Activated CD4-positive, alpha-beta T cell treated with anti-CD3 and anti-CD28 coated beads, Interleukin-2, amount 50 U/mL, for 1 hour (primary cell): ENCODE measurements around the gene MTHFD2.

Source experiments
- DNase-seq: peaks from one replicate; pipeline ENCODE4 v3.0.0-alpha.2; 2020

Gene MTHFD2

GRCh38 chr2:74232426-74232825, 34.0 kb downstream of the MTHFD2 start:
- DNase-seq: no peak

- no peak for DNase-seq
Observed at GRCh38 chr2:74233648-74234047, 35.2 kb downstream of the MTHFD2 start.

GRCh38 chr2:74235041-74235440, 36.6 kb downstream of the MTHFD2 start:
- DNase-seq: no peak

- DNase-seq: no peak
Observed at GRCh38 chr2:74238879-74239278, 40.5 kb downstream of the MTHFD2 start.

- no peak for DNase-seq
Observed at GRCh38 chr2:74239346-74239745, 40.9 kb downstream of the MTHFD2 start.

- no peak for DNase-seq
Observed at GRCh38 chr2:74242354-74243071, 44.1 kb downstream of the MTHFD2 start.

GRCh38 chr2:74244286-74244685, 45.9 kb downstream of the MTHFD2 start:
- DNase-seq: no peak

- no peak for DNase-seq
Observed at GRCh38 chr2:74246496-74247195, 48.2 kb downstream of the MTHFD2 start.

GRCh38 chr2:74249406-74250122, 51.1 kb downstream of the MTHFD2 start:
- no peak for DNase-seq

- DNase-seq: peak; percentile 59
Observed at GRCh38 chr2:74250189-74250631, 51.8 kb downstream of the MTHFD2 start.

GRCh38 chr2:74252036-74252435, 53.6 kb downstream of the MTHFD2 start:
- no peak for DNase-seq

- no peak for DNase-seq
Observed at GRCh38 chr2:74252862-74253261, 54.4 kb downstream of the MTHFD2 start.

- DNase-seq: no peak
Observed at GRCh38 chr2:74253306-74253970, 55.0 kb downstream of the MTHFD2 start.

- no peak for DNase-seq
Observed at GRCh38 chr2:74253971-74254310, 55.5 kb downstream of the MTHFD2 start.

GRCh38 chr2:74255660-74256213, 57.3 kb downstream of the MTHFD2 start:
- DNase-seq: no peak

GRCh38 chr2:74259191-74259590, 60.8 kb downstream of the MTHFD2 start:
- no peak for DNase-seq

GRCh38 chr2:74259733-74260132, 61.3 kb downstream of the MTHFD2 start:
- DNase-seq: no peak

- DNase-seq: no peak
Observed at GRCh38 chr2:74260495-74260894, 62.1 kb downstream of the MTHFD2 start.

GRCh38 chr2:74261204-74261864, 62.9 kb downstream of the MTHFD2 start:
- no peak for DNase-seq

GRCh38 chr2:74262681-74263080, 64.3 kb downstream of the MTHFD2 start:
- DNase-seq: no peak

GRCh38 chr2:74264281-74264680, 65.9 kb downstream of the MTHFD2 start:
- no peak for DNase-seq

GRCh38 chr2:74267068-74267467, 68.7 kb downstream of the MTHFD2 start:
- peak; percentile 48 for DNase-seq
